HepG2 (cell line): ENCODE data around the gene ATP13A3. TPM values are rescaled to one million over a fixed set of nuclear protein-coding genes. Genes with fewer than 3 reads are reported as not detected.

ENCODE experiments used
- DMAP1 ChIP-seq: IDR thresholded peaks from 2 replicates; pipeline ENCODE4 v1.6.1; 2016
- IRF2 ChIP-seq: IDR thresholded peaks from 2 replicates; pipeline ENCODE4 v1.6.1; 2018; ENCODE audit warnings: missing genetic modification reagents, missing compliant biosample characterization
- MEIS2 ChIP-seq: sonication (generic); formaldehyde crosslinking; IDR thresholded peaks from 2 replicates; pipeline ENCODE4 v1.9.0; 2021; ENCODE audit warnings: mild to moderate bottlenecking, missing genetic modification reagents
- NR2F6 ChIP-seq, 2 experiments: IDR thresholded peaks; 2 replicates each; pipeline ENCODE4 v1.6.1; 2016; ENCODE audit warnings: antibody characterized with exemption in 1 of 2, mild to moderate bottlenecking in 1 of 2
- PAX8 ChIP-seq: sonication (generic); formaldehyde crosslinking; IDR thresholded peaks from 2 replicates; pipeline ENCODE4 v1.8.0; 2022; ENCODE audit warnings: mild to moderate bottlenecking, missing genetic modification reagents, borderline replicate concordance
- THAP11 ChIP-seq: IDR thresholded peaks from 2 replicates; pipeline ENCODE4 v1.6.1; 2016; ENCODE audit warnings: missing biosample characterization, missing genetic modification reagents
- ZFP36L1 ChIP-seq: sonication (generic); formaldehyde crosslinking; IDR thresholded peaks from 2 replicates; pipeline ENCODE4 v1.8.0; 2022; ENCODE audit warnings: mild to moderate bottlenecking, missing genetic modification reagents, moderate library complexity
- ZNF12 ChIP-seq: sonication (generic); formaldehyde crosslinking; IDR thresholded peaks from 2 replicates; pipeline ENCODE4 v1.5.0; 2020; ENCODE audit warnings: missing genetic modification reagents
- ZNF331 ChIP-seq: sonication (generic); formaldehyde crosslinking; IDR thresholded peaks from 2 replicates; pipeline ENCODE4 v1.4.0; 2020; ENCODE audit warnings: missing genetic modification reagents
- ZNF569 ChIP-seq: sonication (generic); formaldehyde crosslinking; IDR thresholded peaks from 2 replicates; pipeline ENCODE4 v1.5.0; 2020; ENCODE audit warnings: mild to moderate bottlenecking, missing genetic modification reagents, moderate library complexity, borderline replicate concordance
- ZNF570 ChIP-seq: sonication (generic); formaldehyde crosslinking; IDR thresholded peaks from 2 replicates; pipeline ENCODE4 v1.4.0; 2020; ENCODE audit warnings: mild to moderate bottlenecking, missing genetic modification reagents, borderline replicate concordance
- ZNF792 ChIP-seq: IDR thresholded peaks from 2 replicates; pipeline ENCODE4 v1.6.1; 2016
- polyA plus RNA-seq, 8 experiments: library from polyadenylated mRNA; depleted of rRNA in 3 of 8; stranded (reverse) in 7 of 8; unstranded in 1 of 8; fragments of >200 nt; fragmentation: Illumina TruSeq in 4 of 8; extraction: Trizol in 4 of 8; gene quantifications; 2 replicates each; pipeline versions ENCODE4 v1.2.1 to v1.2.3, GENCODE V29; 2011 to 2016; ENCODE audit warnings: low read depth in 4 of 8, missing spikeins in 1 of 8, mixed read lengths in 1 of 8; ENCODE audit not compliant: insufficient read depth in 1 of 8
- total RNA-seq, 5 experiments: library from RNA; depleted of rRNA; stranded (reverse); fragments of >200 nt; fragmentation: Illumina TruSeq; extraction: Trizol; gene quantifications; 2 replicates each; pipeline ENCODE4 v1.2.3, GENCODE V29; 2016; ENCODE audit warnings: low read depth in 1 of 5
- TF ChIP-seq, protein P1 (sequence below), 2 experiments: sonication (generic) in 1 of 2; formaldehyde crosslinking in 1 of 2; IDR thresholded peaks; 2 replicates each; pipeline versions ENCODE4 v1.6.1 to v1.9.0; 2014 to 2022; ENCODE audit warnings: antibody characterized with exemption in 1 of 2, borderline replicate concordance in 1 of 2, inconsistent platforms in 1 of 2, low read depth in 1 of 2, missing genetic modification reagents in 1 of 2
- TF ChIP-seq, protein P2 (sequence below): IDR thresholded peaks from 2 replicates; pipeline ENCODE4 v1.6.1; 2016
- TF ChIP-seq, protein P3 (sequence below): IDR thresholded peaks from 2 replicates; pipeline ENCODE4 v1.6.1; 2016
- TF ChIP-seq, protein P4 (sequence below): sonication (generic); formaldehyde crosslinking; IDR thresholded peaks from 2 replicates; pipeline ENCODE4 v1.4.0; 2020; ENCODE audit warnings: mild to moderate bottlenecking, low read depth, missing genetic modification reagents
- TF ChIP-seq, protein P5 (sequence below): sonication (generic); formaldehyde crosslinking; IDR thresholded peaks from 2 replicates; pipeline ENCODE4 v1.5.0; 2020; ENCODE audit warnings: mild to moderate bottlenecking, missing genetic modification reagents

ATP13A3 gene
- total and polyA plus RNA-seq, 2 of the 13 experiments (the other 11 are each of a cell fraction or from before 2014, with no cell fraction given) = 44.9 to 80.8 TPM

DNA sequence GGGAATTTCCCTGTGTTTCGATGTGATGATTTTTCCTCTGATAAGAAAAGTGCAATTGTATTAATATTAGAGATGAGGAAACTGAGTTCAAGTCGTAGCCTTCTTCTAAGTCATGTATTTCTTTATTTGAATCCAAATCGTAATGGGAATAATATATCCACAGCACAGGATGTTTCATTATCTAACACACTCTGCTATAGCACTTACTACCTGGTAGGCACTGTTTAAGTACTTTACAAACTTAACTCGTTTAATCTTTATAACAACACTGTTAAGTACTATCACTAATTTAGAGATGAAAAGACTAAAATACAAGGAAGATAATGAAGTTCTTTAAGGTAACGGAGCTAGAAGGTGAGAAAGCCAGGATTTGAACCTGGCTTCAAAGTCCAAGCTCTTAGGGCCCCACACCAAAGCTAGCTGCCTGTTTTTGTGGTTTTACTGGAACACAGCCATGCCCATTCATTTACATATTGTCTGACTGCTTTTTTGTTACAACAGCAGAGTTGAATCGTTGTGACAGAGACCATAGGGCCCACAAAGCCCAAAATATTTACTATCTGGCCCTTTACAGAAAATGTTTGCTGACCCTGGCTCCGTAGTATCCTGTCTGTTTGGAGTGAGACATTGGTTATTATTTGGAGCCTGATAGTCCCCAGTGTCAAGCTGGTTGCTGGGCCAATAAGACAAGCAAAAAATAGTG lies 9.6 kb upstream of the ATP13A3 start (continued):
- TF ChIP-seq, protein P1, sequence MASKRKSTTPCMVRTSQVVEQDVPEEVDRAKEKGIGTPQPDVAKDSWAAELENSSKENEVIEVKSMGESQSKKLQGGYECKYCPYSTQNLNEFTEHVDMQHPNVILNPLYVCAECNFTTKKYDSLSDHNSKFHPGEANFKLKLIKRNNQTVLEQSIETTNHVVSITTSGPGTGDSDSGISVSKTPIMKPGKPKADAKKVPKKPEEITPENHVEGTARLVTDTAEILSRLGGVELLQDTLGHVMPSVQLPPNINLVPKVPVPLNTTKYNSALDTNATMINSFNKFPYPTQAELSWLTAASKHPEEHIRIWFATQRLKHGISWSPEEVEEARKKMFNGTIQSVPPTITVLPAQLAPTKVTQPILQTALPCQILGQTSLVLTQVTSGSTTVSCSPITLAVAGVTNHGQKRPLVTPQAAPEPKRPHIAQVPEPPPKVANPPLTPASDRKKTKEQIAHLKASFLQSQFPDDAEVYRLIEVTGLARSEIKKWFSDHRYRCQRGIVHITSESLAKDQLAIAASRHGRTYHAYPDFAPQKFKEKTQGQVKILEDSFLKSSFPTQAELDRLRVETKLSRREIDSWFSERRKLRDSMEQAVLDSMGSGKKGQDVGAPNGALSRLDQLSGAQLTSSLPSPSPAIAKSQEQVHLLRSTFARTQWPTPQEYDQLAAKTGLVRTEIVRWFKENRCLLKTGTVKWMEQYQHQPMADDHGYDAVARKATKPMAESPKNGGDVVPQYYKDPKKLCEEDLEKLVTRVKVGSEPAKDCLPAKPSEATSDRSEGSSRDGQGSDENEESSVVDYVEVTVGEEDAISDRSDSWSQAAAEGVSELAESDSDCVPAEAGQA (IDR thresholded peaks at IDR 0.05; ENCODE audit: low read depth) = no peak
- TF ChIP-seq, protein P1 (CRISPR knock-in tag; IDR thresholded peaks at IDR 0.05; ENCODE audit: borderline replicate concordance) = no peak
- TF ChIP-seq, protein P2, sequence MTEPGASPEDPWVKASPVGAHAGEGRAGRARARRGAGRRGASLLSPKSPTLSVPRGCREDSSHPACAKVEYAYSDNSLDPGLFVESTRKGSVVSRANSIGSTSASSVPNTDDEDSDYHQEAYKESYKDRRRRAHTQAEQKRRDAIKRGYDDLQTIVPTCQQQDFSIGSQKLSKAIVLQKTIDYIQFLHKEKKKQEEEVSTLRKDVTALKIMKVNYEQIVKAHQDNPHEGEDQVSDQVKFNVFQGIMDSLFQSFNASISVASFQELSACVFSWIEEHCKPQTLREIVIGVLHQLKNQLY (CRISPR knock-in tag) = peak; percentile 45; the same call in 1 of the 2 replicates
- no peak for TF ChIP-seq PAX8 (CRISPR knock-in tag)
- TF ChIP-seq ZNF331 = peak; percentile 62; the same call in 1 of the 2 replicates
- TF ChIP-seq, protein P3, sequence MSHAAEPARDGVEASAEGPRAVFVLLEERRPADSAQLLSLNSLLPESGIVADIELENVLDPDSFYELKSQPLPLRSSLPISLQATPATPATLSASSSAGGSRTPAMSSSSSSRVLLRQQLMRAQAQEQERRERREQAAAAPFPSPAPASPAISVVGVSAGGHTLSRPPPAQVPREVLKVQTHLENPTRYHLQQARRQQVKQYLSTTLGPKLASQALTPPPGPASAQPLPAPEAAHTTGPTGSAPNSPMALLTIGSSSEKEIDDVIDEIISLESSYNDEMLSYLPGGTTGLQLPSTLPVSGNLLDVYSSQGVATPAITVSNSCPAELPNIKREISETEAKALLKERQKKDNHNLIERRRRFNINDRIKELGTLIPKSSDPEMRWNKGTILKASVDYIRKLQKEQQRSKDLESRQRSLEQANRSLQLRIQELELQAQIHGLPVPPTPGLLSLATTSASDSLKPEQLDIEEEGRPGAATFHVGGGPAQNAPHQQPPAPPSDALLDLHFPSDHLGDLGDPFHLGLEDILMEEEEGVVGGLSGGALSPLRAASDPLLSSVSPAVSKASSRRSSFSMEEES (CRISPR knock-in tag) = peak; percentile 76
- no peak for TF ChIP-seq DMAP1 (CRISPR knock-in tag)
- TF ChIP-seq THAP11 = 0 out of 2 replicates have a peak, but pooled peaks have one; percentile 16
- TF ChIP-seq, protein P4, sequence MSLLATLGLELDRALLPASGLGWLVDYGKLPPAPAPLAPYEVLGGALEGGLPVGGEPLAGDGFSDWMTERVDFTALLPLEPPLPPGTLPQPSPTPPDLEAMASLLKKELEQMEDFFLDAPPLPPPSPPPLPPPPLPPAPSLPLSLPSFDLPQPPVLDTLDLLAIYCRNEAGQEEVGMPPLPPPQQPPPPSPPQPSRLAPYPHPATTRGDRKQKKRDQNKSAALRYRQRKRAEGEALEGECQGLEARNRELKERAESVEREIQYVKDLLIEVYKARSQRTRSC (CRISPR knock-in tag) = no peak
- TF ChIP-seq IRF2 (CRISPR knock-in tag) = peak; percentile 80; the same call in 1 of the 2 replicates
- TF ChIP-seq ZNF569 (CRISPR knock-in tag) = no peak
- TF ChIP-seq ZFP36L1 = peak; percentile 65; the same call in 1 of the 2 replicates
- peak; percentile 45; the same call in 1 of the 2 replicates for TF ChIP-seq NR2F6 (IDR thresholded peaks at IDR 0.05)
- TF ChIP-seq NR2F6 (CRISPR knock-in tag; IDR thresholded peaks at IDR 0.05) = peak; percentile 63
- peak; percentile 25; the same call in 1 of the 2 replicates for TF ChIP-seq ZNF792 (CRISPR knock-in tag)
- TF ChIP-seq MEIS2 (CRISPR knock-in tag) = no peak
- no peak for TF ChIP-seq ZNF570 (CRISPR knock-in tag)
- TF ChIP-seq ZNF12 (CRISPR knock-in tag) = peak; percentile 99
- TF ChIP-seq, protein P5, sequence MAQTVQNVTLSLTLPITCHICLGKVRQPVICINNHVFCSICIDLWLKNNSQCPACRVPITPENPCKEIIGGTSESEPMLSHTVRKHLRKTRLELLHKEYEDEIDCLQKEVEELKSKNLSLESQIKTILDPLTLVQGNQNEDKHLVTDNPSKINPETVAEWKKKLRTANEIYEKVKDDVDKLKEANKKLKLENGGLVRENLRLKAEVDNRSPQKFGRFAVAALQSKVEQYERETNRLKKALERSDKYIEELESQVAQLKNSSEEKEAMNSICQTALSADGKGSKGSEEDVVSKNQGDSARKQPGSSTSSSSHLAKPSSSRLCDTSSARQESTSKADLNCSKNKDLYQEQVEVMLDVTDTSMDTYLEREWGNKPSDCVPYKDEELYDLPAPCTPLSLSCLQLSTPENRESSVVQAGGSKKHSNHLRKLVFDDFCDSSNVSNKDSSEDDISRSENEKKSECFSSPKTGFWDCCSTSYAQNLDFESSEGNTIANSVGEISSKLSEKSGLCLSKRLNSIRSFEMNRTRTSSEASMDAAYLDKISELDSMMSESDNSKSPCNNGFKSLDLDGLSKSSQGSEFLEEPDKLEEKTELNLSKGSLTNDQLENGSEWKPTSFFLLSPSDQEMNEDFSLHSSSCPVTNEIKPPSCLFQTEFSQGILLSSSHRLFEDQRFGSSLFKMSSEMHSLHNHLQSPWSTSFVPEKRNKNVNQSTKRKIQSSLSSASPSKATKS (CRISPR knock-in tag) = 0 out of 2 replicates have a peak, but pooled peaks have one; percentile 33
